ENCODE measurements around the gene PTPRN2. TPM values are rescaled to one million over a fixed set of nuclear protein-coding genes. Genes with fewer than 3 reads are reported as not detected.

The PTPRN2 gene
- total and polyA plus RNA-seq, 5 experiments from 2014 or later = 0.69 to 1.5 (median 0.99) TPM

DNA sequence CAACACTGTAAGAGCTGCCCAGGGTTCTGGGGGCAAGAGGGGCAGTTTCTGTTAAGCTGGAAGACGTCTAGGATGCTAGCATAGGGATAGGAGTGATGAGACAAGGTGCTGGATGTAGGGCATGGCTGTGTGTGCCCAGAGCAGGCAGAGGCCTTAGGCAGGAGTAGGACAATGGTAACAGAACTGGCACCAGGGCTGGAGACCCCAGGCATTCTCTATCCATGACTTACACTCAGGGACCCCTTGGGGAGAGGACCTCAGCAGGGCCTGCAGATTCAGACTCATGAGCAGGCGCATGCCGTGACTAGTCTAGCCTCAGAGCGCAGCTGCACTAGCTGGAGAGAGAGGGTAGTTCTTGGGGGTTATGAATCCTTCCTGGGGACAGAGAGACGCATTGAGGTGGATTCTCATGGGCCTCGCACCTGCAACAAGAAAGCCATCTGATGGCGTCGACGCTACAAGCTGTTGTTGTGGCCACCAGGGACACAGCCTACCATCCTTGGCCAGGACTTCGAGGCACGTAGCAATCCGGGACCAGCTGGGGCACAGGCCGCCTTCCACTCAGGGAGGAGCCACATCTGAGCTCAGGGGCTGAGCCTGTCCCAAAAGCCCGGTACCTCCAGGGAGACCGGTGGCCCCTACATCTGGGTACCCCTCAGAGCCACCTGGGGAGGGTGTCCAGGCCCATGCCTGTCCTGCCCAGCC, 474.1 kb downstream of the PTPRN2 start:
- Mint-ChIP-seq H3K36me3 (peaks cover 0 to 18% (median 0%) of the 10 kb centered on the region in 3 donors), H3K9me3 (peaks cover 0 to 52% (median 39%) of the 10 kb centered on the region in 9 donors), H3K4me3 (no peak overlapping the region), H3K27me3 (peaks cover 0 to 23% (median 1%) of the 10 kb centered on the region in 5 donors), H3K27ac (no peak overlapping the region), H3K4me1 (peaks cover 0 to 4% (median 0%) of the 10 kb centered on the region in 4 donors)
- no peak for DNase-seq
- POLR2A ChIA-PET = no interaction called here
- ATAC-seq = no peak

DNA sequence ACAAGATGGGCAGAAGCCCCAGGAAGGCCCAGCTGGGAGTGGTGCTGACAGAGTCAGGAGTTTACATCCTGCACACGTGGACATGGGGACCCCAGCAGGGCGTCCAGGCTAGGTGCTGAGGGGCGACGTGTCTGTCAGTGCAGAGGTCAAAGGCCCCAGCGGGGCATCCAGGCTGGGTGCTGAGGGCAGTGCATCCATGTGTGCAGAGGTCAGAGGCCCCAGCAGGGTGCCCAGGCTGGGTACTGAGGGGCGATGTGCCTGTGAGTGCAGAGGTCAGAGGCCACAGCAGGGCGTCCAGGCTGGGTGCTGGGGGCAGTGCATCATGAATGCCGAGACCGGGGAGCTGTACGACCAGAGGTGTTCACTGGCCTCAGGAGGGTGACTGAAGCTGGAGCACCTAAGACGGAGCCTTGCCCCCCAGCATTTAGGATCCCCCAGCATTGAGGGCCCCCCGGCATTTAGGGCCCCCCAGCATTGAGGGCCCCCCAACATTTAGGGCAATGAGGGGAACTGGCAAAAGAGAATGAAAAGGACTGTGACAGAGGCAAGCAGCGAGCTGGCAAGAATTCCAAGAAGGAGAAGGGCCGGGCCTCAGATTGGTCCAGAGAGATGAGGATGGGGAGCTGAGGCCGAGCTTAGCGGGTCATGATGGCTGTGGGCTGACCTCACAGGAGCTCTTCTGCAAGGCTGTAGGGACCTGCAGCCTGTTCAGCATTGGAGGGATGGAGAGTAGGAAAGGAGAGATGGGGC, 474.9 kb downstream of the PTPRN2 start:
- no peak for DNase-seq
- POLR2A ChIA-PET = no interaction called here
- Mint-ChIP-seq H3K4me3 (peak overlapping the region in 1 of 10 donors; percentile 61), H3K4me1 (peaks cover 0 to 4% (median 0%) of the 10 kb centered on the region in 4 donors), H3K27me3 (peaks cover 0 to 23% (median 4%) of the 10 kb centered on the region in 5 donors), H3K9me3 (peaks cover 0 to 46% (median 35%) of the 10 kb centered on the region in 9 donors), H3K27ac (no peak overlapping the region), H3K36me3 (peaks cover 0 to 18% (median 0%) of the 10 kb centered on the region in 3 donors)
- ATAC-seq = no peak

DNA sequence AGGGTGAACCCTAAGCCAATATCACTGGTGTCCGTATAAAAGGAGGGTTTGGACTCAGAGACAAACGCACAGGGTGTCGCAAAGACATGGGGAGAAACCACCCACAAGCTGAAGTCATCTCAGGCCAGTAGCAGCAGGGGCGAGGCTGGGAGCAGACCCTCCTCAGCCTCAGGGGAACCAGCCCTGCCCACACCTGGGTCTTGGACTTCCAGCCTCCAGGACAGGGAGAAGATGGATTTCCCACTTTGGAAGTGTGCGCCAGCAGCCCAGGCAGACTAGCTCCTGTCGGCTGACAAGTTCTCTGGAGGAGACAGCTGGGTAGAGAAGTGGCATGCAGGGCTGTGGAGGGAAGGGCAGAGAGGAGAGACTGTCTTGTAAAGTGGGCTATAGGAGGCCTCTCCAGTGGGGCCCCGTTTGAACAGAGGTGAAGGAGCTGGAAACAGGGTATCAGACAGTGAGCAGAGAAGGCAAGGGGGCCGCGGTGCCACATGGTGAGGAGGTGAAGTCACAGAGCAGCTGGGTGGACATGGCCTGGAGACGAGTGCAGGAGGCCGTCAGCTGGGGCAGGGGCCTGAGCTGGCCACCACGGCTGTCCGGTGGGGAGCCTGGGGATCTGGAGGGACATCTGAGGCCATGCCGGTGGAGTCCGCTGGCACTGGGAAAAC, 475.6 kb downstream of the PTPRN2 start:
- ATAC-seq (no peak), DNase-seq (no peak)
- POLR2A ChIA-PET = no interaction called here
- Mint-ChIP-seq H3K4me3 (no peak overlapping the region), H3K9me3 (peaks cover 0 to 39% (median 28%) of the 10 kb centered on the region in 9 donors), H3K36me3 (peaks cover 0 to 12% (median 0%) of the 10 kb centered on the region in 3 donors), H3K4me1 (peaks cover 0 to 6% (median 0%) of the 10 kb centered on the region in 4 donors), H3K27ac (no peak overlapping the region), H3K27me3 (peaks cover 0 to 23% (median 6%) of the 10 kb centered on the region in 5 donors)

DNA sequence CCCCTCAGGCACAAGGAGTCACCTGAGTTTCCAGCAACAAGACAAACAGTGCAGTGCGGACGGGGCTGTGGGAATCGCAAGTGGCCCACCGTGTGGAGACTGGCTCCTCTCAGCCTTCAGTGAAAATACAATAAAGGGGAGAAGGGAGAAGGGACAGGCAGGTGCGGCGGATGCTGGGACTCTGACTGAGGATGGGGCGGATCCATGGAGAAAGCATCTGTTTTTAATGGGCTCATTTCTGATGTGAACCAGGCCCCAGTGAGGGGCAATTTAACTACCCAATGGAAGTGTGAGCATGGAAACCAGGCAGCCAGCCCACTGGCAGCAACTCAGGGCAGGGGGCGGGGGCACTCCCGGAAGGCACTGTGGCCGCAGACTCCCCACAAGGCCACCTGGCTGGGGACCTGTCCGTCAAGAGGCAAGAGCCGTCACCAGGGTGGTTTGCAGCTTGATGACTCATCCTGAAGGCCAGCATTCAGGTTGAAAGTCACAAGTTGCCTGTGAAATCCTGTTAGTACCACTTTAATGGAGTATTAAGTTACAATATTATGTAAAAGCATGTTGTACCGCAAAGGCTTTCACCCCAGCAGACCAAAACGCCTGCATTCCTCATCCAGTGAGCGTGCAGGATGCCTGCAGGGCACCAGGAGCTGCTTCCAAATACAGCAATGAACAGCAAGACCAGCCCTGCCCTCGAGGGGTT, 476.4 kb downstream of the PTPRN2 start:
- Mint-ChIP-seq H3K4me3 (no peak overlapping the region), H3K4me1 (peaks cover 0 to 6% (median 0%) of the 10 kb centered on the region in 4 donors), H3K9me3 (peaks cover 0 to 32% (median 21%) of the 10 kb centered on the region in 9 donors), H3K27ac (no peak overlapping the region), H3K36me3 (peaks cover 0 to 6% (median 0%) of the 10 kb centered on the region in 3 donors), H3K27me3 (peaks cover 0 to 23% (median 6%) of the 10 kb centered on the region in 5 donors)
- POLR2A ChIA-PET = no interaction called here
- DNase-seq = no peak
- no peak for ATAC-seq

DNA sequence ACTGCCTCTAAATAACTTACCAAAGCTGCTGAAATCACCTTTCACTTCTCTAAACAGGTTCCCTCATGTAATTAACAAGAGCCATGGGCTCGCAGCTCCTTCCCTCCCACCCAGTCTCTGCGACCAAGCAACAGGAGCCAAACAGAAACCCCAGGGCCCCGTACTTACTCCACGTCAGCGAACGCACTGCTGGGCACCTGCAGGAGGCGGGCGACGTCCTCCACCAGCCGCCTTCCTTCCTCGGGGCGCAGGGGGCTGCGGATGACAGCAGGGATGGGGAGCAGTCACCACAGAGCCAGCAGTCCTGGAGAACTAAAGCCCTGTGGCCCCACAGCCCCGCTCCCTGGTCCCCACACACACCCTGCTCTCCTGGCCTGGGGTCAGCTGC, 477.0 kb downstream of the PTPRN2 start:
- Mint-ChIP-seq H3K27ac (no peak overlapping the region), H3K27me3 (peaks cover 0 to 23% (median 6%) of the 10 kb centered on the region in 5 donors), H3K9me3 (peaks cover 0 to 27% (median 16%) of the 10 kb centered on the region in 9 donors), H3K36me3 (peaks cover 0 to 6% (median 0%) of the 10 kb centered on the region in 3 donors), H3K4me1 (peaks cover 0 to 6% (median 0%) of the 10 kb centered on the region in 4 donors), H3K4me3 (no peak overlapping the region)
- POLR2A ChIA-PET = no interaction called here
- no peak for ATAC-seq
- DNase-seq = no peak

DNA sequence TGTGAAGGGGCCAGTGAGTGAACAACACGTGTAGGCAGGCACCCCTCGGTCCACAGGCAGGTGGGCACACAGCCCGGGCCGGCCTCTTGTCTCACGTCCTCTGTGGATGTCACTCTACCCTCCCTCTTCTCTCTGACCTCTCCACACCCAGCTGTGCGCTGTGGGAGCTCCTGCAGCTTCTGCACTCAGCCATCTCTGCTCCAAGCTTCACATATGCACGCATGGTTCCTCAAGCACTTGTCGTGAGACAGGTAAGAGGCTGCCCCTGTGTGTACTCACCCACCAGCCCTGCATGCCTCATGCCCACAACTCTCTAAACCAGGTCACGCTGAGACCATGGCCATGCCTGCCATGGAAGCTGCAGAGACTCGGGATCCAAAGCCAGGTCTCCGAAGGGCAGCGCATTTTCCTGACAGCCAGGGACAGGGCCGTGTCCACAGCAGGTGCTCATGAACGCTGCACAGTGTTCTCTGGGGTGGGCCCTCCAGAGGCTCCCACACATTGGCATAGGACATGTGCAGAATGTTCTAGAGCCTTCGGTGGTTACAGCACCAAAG, 477.5 kb downstream of the PTPRN2 start:
- peaks cover 0 to 6% (median 0%) of the 10 kb centered on the region in 3 donors for H3K36me3 Mint-ChIP-seq

DNA sequence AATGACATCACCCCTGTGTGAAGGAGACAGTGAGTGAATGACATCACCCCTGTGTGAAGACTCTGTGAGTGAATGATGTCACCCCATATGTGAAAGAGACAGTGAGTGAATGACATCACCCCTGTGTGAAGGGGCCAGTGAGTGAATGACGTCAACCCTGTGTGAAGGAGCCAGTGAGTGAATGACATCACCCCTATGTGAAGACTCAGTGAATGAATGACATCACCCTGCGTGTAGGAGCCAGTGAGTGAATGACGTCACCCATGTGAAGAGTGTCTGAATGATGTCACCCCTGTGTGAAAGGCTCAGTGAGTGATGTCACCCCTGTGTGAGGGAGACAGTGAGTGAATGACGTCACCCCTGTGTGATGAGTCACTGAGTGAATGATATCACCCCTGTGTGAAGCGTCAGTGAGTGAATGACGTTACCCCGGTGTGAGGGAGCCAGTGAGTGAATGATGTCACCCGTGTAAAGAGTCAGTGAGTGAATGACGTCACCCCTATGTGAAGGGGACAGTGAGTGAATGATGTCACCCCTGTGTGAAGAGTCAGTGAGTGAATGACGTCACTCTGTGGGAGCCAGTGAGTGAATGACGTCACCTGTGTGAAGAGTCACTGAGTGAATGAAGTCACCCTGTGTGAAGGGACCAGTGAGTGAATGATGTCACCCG, 478.1 kb downstream of the PTPRN2 start:
- peaks cover 0 to 23% (median 6%) of the 10 kb centered on the region in 5 donors for H3K27me3 Mint-ChIP-seq
- H3K27ac Mint-ChIP-seq = no peak overlapping the region
- POLR2A ChIA-PET = no interaction called here
- ATAC-seq (no peak), DNase-seq (no peak)
- H3K36me3 Mint-ChIP-seq = peaks cover 0 to 6% (median 0%) of the 10 kb centered on the region in 3 donors
- no peak overlapping the region for H3K4me3 Mint-ChIP-seq
- H3K4me1 Mint-ChIP-seq = peaks cover 0 to 6% (median 0%) of the 10 kb centered on the region in 4 donors
- H3K9me3 Mint-ChIP-seq = peaks cover 0 to 19% (median 6%) of the 10 kb centered on the region in 9 donors

More for the DNA sequence above, 477.5 kb downstream of the PTPRN2 start:
- no peak overlapping the region for H3K27ac Mint-ChIP-seq
- H3K27me3 Mint-ChIP-seq = peaks cover 0 to 23% (median 6%) of the 10 kb centered on the region in 5 donors
- H3K4me3 Mint-ChIP-seq = no peak overlapping the region
- POLR2A ChIA-PET = no interaction called here
- peaks cover 0 to 6% (median 0%) of the 10 kb centered on the region in 4 donors for H3K4me1 Mint-ChIP-seq
- ATAC-seq (no peak), DNase-seq (no peak)
- peaks cover 0 to 24% (median 11%) of the 10 kb centered on the region in 9 donors for H3K9me3 Mint-ChIP-seq

DNA sequence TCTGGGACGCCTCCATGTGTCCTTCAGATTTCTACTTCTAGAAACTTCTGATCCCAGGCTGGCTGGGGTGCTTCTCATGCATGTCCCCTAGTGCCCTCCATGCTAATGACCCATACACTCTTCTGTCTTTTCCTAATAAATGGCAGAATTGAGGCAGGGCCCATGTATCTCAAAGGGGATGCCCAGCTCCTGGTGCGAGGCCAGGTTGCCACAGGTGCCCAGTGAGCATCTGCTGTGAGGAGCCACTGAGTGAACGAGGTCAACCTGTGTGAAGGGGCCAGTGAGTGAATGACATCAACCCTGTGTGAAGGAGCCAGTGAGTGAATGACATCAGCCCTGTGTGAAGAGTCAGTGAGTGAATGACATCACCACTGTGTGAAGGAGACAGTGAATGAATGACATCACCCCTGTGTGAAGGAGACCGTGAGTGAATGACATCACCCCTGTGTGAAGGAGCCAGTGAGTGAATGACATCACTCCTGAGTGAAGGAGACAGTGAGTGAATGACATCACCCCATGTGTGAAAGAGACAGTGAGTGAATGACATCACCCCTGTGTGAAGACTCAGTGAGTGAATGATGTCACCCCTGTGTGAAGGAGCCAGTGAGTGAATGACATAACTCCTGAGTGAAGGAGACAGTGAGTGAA, 478.9 kb downstream of the PTPRN2 start:
- Mint-ChIP-seq H3K27me3 (peaks cover 0 to 23% (median 6%) of the 10 kb centered on the region in 5 donors), H3K9me3 (peaks cover 0 to 16% (median 3%) of the 10 kb centered on the region in 9 donors), H3K36me3 (peaks cover 0 to 6% (median 0%) of the 10 kb centered on the region in 3 donors), H3K27ac (no peak overlapping the region), H3K4me1 (peaks cover 0 to 6% (median 0%) of the 10 kb centered on the region in 4 donors), H3K4me3 (peak overlapping the region in 1 of 10 donors; percentile 3)
- POLR2A ChIA-PET = no interaction called here
- ATAC-seq (no peak), DNase-seq (no peak)

DNA sequence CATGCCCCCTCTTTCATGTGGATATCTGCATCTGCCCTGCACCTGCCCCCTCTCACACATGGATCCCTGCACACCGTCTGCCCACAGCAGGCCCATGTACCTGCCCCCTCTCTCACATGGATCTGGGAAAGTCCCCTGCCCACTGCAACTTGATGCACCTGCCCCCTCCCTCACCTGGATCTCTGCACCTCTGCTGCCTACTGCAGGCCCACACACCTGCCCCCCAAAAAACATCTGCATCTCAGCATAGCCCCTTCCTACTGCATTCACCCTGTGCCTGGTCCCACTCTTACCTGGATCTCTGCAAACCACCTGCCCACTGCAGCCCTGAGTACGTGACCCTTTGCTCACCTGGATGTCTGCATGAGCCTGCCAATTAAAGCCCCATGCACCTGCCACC, 479.8 kb downstream of the PTPRN2 start:
- Mint-ChIP-seq H3K36me3 (peaks cover 0 to 6% (median 0%) of the 10 kb centered on the region in 3 donors), H3K27me3 (peaks cover 0 to 16% (median 6%) of the 10 kb centered on the region in 5 donors), H3K27ac (peak overlapping the region in 1 of 10 donors; percentile 16), H3K4me1 (peaks cover 0 to 6% (median 0%) of the 10 kb centered on the region in 4 donors), H3K9me3 (peaks cover 0 to 10% (median 0%) of the 10 kb centered on the region in 9 donors), H3K4me3 (no peak overlapping the region)
- ATAC-seq (no peak), DNase-seq (no peak)
- POLR2A ChIA-PET = no interaction called here

DNA sequence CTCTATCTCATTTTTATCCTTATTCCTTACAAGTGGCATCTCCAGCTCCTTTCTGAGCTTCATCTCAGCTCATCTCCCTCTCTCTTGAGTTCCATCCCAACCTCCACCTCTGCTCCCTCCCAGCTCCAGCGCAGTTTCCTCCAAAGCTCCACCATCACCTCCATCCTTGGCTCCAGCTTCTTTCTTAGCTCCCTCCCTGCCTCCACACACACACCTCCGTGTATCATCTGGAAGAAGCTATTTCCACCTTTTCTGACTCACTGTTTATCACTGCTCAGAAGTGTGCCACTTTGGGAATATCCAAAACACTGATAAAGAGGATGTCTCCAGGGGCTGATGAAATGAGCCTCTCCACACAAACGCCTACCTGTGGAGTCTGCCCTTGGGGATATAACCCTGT, 481.4 kb downstream of the PTPRN2 start:
- peaks cover 0 to 6% (median 0%) of the 10 kb centered on the region in 3 donors for H3K36me3 Mint-ChIP-seq
- ATAC-seq = no peak
- H3K27me3 Mint-ChIP-seq = peaks cover 0 to 24% (median 15%) of the 10 kb centered on the region in 5 donors
- no peak overlapping the region for H3K27ac Mint-ChIP-seq
- no peak for DNase-seq
- POLR2A ChIA-PET = no interaction called here
- H3K4me1 Mint-ChIP-seq = peaks cover 0 to 2% (median 0%) of the 10 kb centered on the region in 4 donors
- peaks cover 0 to 10% (median 0%) of the 10 kb centered on the region in 9 donors for H3K9me3 Mint-ChIP-seq
- no peak overlapping the region for H3K4me3 Mint-ChIP-seq

DNA sequence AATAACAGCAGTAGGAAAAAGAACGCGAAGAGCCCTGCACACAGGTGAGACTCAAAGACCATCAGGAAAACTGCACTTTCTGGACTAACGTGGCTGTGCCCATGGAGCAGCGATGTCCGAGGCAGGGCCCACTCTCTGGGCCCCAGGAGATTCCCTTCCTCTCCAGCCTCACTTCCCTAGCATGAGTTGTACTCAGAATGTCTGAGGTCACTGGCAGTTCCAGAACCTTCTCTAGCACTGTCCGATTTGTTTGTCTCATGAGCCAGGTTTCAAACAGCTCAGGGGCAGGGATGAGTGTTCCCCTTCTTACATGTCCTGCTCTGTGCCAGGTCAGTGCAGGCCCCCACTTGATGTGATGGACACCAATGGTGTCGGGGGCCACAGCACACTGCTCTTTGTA, 484.2 kb downstream of the PTPRN2 start:
- Mint-ChIP-seq H3K9me3 (peaks cover 0 to 14% (median 0%) of the 10 kb centered on the region in 9 donors), H3K36me3 (no peaks in the 10 kb centered on the region), H3K27me3 (peaks cover 0 to 32% (median 23%) of the 10 kb centered on the region in 5 donors), H3K4me3 (no peak overlapping the region), H3K27ac (no peak overlapping the region), H3K4me1 (peaks cover 0 to 2% (median 0%) of the 10 kb centered on the region in 4 donors)
- ATAC-seq = no peak
- POLR2A ChIA-PET = no interaction called here
- peak in 1 of 10 donors; percentile 31 for DNase-seq

Data from naive thymus-derived CD8-positive, alpha-beta T cell (primary cell).